HG03342 (cell line): ENCODE data around the gene PPT2.
"Not testable (repeated sequence)": the region's sequence is repeated elsewhere in the genome, so short reads cannot be mapped to it uniquely, and the experiment has no call there.

Experiments
- ATAC-seq: cut with Tn5 transposase; IDR thresholded peaks from one replicate; pipeline ENCODE4 v1.9.1; 2021; ENCODE audit warnings: mild to moderate bottlenecking, moderate library complexity; ENCODE audit not compliant: unreplicated experiment

Gene PPT2

GRCh38 chr6:32188381-32189068, 34.6 kb downstream of the PPT2 start:
- no peak for ATAC-seq

GRCh38 chr6:32189069-32189741, 35.3 kb downstream of the PPT2 start:
- ATAC-seq = no peak

GRCh38 chr6:32189742-32190053, 35.8 kb downstream of the PPT2 start:
- ATAC-seq = no peak

GRCh38 chr6:32190054-32190851, 36.3 kb downstream of the PPT2 start, which contains the start of gene PBX2:
PBX2 (minus strand) TSS chr6:32190202; CDS start chr6:32189915, 287 bp downstream.
- peak; percentile 42 for ATAC-seq

GRCh38 chr6:32190911-32191677, 37.2 kb downstream of the PPT2 start:
- no peak for ATAC-seq

GRCh38 chr6:32191696-32192607, 38.0 kb downstream of the PPT2 start:
- ATAC-seq = no peak

GRCh38 chr6:32192608-32193039, 38.7 kb downstream of the PPT2 start, which contains the start of gene GPSM3:
GPSM3 (minus strand) TSS chr6:32192643; CDS start chr6:32192513, 130 bp downstream.
- no peak for ATAC-seq

- ATAC-seq = not testable (repeated sequence)
Measured at GRCh38 chr6:32193096-32193495, 39.2 kb downstream of the PPT2 start.

- no peak for ATAC-seq
Measured at GRCh38 chr6:32194388-32194787, 40.4 kb downstream of the PPT2 start.

GRCh38 chr6:32194825-32195651, 41.1 kb downstream of the PPT2 start:
- ATAC-seq = no peak

- peak; percentile 71 for ATAC-seq
Measured at GRCh38 chr6:32195652-32195901, 41.6 kb downstream of the PPT2 start.

GRCh38 chr6:32195902-32196681, 42.2 kb downstream of the PPT2 start:
- ATAC-seq = peak; percentile 23

GRCh38 chr6:32196682-32197616, 43.0 kb downstream of the PPT2 start:
- ATAC-seq = no peak

GRCh38 chr6:32198345-32198696, 44.4 kb downstream of the PPT2 start:
- no peak for ATAC-seq

- ATAC-seq = no peak
Measured at GRCh38 chr6:32198866-32199265, 44.9 kb downstream of the PPT2 start.

GRCh38 chr6:32200711-32201475, 47.0 kb downstream of the PPT2 start:
- no peak for ATAC-seq

GRCh38 chr6:32202186-32202585, 48.2 kb downstream of the PPT2 start:
- ATAC-seq = no peak
